SK-N-SH treated with all-trans-retinoic acid at 6 μM for 48 hours (cell line): ENCODE data around the gene RGS8.

Source experiments
- OSR1 ChIP-seq: fragments of 250-450 bp; sonication (Bioruptor Pico); IDR thresholded peaks from 2 replicates; pipeline ENCODE4 v1.8.0; 2022; ENCODE audit warnings: moderate library complexity, mild to moderate bottlenecking, inconsistent platforms
- TF ChIP-seq, protein P1 (sequence below): fragments of 250-450 bp; sonication (Bioruptor Pico); IDR thresholded peaks from 2 replicates; pipeline ENCODE4 v1.8.0; 2020; ENCODE audit warnings: mild to moderate bottlenecking, moderate library complexity, borderline replicate concordance

DNA sequence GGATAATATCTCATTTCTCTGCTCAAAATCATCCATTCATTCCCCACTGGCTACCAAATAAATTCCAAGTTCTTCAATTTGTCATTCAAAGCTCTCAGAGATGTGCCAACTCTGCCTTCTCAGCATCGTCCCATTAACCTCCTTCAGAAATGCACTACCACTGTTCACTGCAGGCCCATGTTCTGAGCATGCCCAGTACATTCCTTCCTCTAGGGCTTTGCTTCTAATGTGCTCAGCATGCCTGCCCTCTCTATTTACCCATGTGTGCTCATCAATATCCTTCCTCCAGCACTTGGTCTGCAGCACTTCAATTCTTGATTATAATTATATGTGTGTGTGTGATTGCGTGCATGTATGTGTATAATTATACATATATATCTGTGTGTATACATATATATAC lies 36.1 kb upstream of the RGS8 start:
- TF ChIP-seq OSR1 (CRISPR knock-in tag), result no peak
- TF ChIP-seq, protein P1, sequence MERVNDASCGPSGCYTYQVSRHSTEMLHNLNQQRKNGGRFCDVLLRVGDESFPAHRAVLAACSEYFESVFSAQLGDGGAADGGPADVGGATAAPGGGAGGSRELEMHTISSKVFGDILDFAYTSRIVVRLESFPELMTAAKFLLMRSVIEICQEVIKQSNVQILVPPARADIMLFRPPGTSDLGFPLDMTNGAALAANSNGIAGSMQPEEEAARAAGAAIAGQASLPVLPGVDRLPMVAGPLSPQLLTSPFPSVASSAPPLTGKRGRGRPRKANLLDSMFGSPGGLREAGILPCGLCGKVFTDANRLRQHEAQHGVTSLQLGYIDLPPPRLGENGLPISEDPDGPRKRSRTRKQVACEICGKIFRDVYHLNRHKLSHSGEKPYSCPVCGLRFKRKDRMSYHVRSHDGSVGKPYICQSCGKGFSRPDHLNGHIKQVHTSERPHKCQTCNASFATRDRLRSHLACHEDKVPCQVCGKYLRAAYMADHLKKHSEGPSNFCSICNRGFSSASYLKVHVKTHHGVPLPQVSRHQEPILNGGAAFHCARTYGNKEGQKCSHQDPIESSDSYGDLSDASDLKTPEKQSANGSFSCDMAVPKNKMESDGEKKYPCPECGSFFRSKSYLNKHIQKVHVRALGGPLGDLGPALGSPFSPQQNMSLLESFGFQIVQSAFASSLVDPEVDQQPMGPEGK (CRISPR knock-in tag), result no peak
